ENCODE results near the gene NACA. TPM values are rescaled to one million over a fixed set of nuclear protein-coding genes. Genes with fewer than 3 reads are reported as not detected.

Gene NACA
- polyA plus RNA-seq, 1 donor (not counting 4 experiments of a cell fraction or from before 2014, with no cell fraction given) = 953 TPM

DNA sequence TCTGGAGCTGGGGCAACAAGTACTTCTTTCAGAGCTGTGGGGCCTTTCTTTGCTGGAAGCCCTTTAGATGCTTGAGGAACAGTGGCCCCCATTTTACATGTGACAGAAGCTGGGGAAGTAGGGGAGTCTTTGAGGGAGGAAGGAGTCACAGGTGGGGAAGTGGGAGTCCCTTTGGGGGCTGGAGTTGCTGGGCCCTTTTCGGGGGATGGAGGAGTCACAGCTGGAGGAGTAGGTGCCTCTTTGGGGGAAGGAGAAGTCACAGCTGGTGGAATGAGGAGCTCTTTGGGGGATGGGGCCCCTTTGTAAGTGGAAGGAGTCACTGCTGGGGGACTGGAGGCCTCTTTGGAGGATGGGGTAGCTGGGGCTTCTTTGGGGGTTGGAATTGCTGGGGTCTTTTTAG lies 8.6 kb downstream of the NACA start:
- Histone ChIP-seq H3K27me3 (ENCODE audit: control insufficient read depth, extremely low read depth, insufficient read depth, low read length) (no peaks in the 10 kb centered on the region), H2AFZ (ENCODE audit: control insufficient read depth, low read length) (no peak overlapping the region), H3K9ac (ENCODE audit: control insufficient read depth, extremely low read depth, insufficient read depth, low read length) (no peak overlapping the region), H3K9me1 (ENCODE audit: control insufficient read depth, extremely low read depth, insufficient read depth, low read length) (peaks cover 13% of the 10 kb centered on the region), H3K9me3 (ENCODE audit: control insufficient read depth, low read depth, low read length) (no peaks in the 10 kb centered on the region), H3K4me2 (ENCODE audit: control insufficient read depth, extremely low read depth, insufficient read depth, low read depth, low read length) (no peak overlapping the region), H3K79me2 (ENCODE audit: control insufficient read depth, insufficient read depth, low read length) (peaks cover 65% of the 10 kb centered on the region), H4K20me1 (ENCODE audit: control insufficient read depth, extremely low read depth, insufficient read depth, low read length) (peaks cover 59% of the 10 kb centered on the region), H3K36me3 (ENCODE audit: control insufficient read depth in 2 of 2, extremely low read depth in 1 of 2, insufficient read depth in 2 of 2, low read length in 2 of 2) (peaks cover 32 to 58% of the 10 kb centered on the region in 2 experiments), H3K4me3 (ENCODE audit: control insufficient read depth in 2 of 3, extremely low read depth in 1 of 3, insufficient read depth in 2 of 3, low read depth in 1 of 3, low read length in 3 of 3) (no peak overlapping the region), H3K4me1 (ENCODE audit: control insufficient read depth, extremely low read depth, insufficient read depth, low read length) (peaks cover 7% of the 10 kb centered on the region), H3K27ac (ENCODE audit: control insufficient read depth, insufficient read depth, low read length) (no peak overlapping the region)
- TF ChIP-seq EZH2 (IDR thresholded peaks at IDR 0.05; ENCODE audit: low read length) (no peak), CTCF (optimal IDR thresholded peaks at IDR 0.05 in 1 of 3, IDR thresholded peaks at IDR 0.05 in 1 of 3, conservative IDR thresholded peaks at IDR 0.05 in 1 of 3; ENCODE audit: extremely low read depth in 1 of 3, insufficient read depth in 2 of 3, low read length in 3 of 3) (no peak)
- FAIRE-seq (no peak), DNase-seq (ENCODE audit: low read depth, low spot score) (no peak)
- dilution Hi-C loops (cut with MboI; ENCODE audit: extremely low pct_ligation_motif_present, low sequenced_read_pairs) = no loop called here

- DNase-seq (ENCODE audit: low read depth, low spot score) (no peak), FAIRE-seq (no peak)
- H3K36me3 ChIP-seq (ENCODE audit: control insufficient read depth in 2 of 2, extremely low read depth in 1 of 2, insufficient read depth in 2 of 2, low read length in 2 of 2) = peaks cover 36 to 52% of the 10 kb centered on the region in 2 experiments
- no peak overlapping the region for H3K4me3 ChIP-seq (ENCODE audit: control insufficient read depth in 2 of 3, extremely low read depth in 1 of 3, insufficient read depth in 2 of 3, low read depth in 1 of 3, low read length in 3 of 3)
- peaks cover under 1% of the 10 kb centered on the region for H3K4me1 ChIP-seq (ENCODE audit: control insufficient read depth, extremely low read depth, insufficient read depth, low read length)
- H3K9ac ChIP-seq (ENCODE audit: control insufficient read depth, extremely low read depth, insufficient read depth, low read length) = no peak overlapping the region
- H3K9me3 ChIP-seq (ENCODE audit: control insufficient read depth, low read depth, low read length) = no peaks in the 10 kb centered on the region
- peaks cover 9% of the 10 kb centered on the region for H3K9me1 ChIP-seq (ENCODE audit: control insufficient read depth, extremely low read depth, insufficient read depth, low read length)
- H3K27ac ChIP-seq (ENCODE audit: control insufficient read depth, insufficient read depth, low read length) = no peak overlapping the region
- peaks cover 59% of the 10 kb centered on the region for H3K79me2 ChIP-seq (ENCODE audit: control insufficient read depth, insufficient read depth, low read length)
- H3K4me2 ChIP-seq (ENCODE audit: control insufficient read depth, extremely low read depth, insufficient read depth, low read depth, low read length) = no peak overlapping the region
- TF ChIP-seq CTCF (optimal IDR thresholded peaks at IDR 0.05 in 1 of 3, IDR thresholded peaks at IDR 0.05 in 1 of 3, conservative IDR thresholded peaks at IDR 0.05 in 1 of 3; ENCODE audit: extremely low read depth in 1 of 3, insufficient read depth in 2 of 3, low read length in 3 of 3) (no peak), EZH2 (IDR thresholded peaks at IDR 0.05; ENCODE audit: low read length) (no peak)
- H2AFZ ChIP-seq (ENCODE audit: control insufficient read depth, low read length) = no peak overlapping the region
- H4K20me1 ChIP-seq (ENCODE audit: control insufficient read depth, extremely low read depth, insufficient read depth, low read length) = peaks cover 53% of the 10 kb centered on the region
- no peaks in the 10 kb centered on the region for H3K27me3 ChIP-seq (ENCODE audit: control insufficient read depth, extremely low read depth, insufficient read depth, low read length)
- dilution Hi-C loops (cut with MboI; ENCODE audit: extremely low pct_ligation_motif_present, low sequenced_read_pairs) = no loop called here
Observed at GRCh38 chr12:56715798-56716197, 9.3 kb downstream of the NACA start.
